Thyroid gland (tissue), 4 donors: ENCODE data around the gene FAM236B.
"Not testable (repeated sequence)": the region's sequence is repeated elsewhere in the genome, so short reads cannot be mapped to it uniquely, and the experiment has no call there.

Experiments
- CTCF ChIP-seq, 6 experiments: fragments of 200-600 bp in 3 of 6; fragments of 450-650 bp in 3 of 6; sonication (generic) in 3 of 6; IDR thresholded peaks; one replicate each; pipeline ENCODE4 v1.5.1; 2016 to 2019; ENCODE audit warnings: antibody characterized with exemption in 6 of 6, mild to moderate bottlenecking in 2 of 6, inconsistent platforms in 1 of 6, moderate library complexity in 1 of 6
- POLR2A ChIP-seq, 2 donors: fragments of 450-650 bp; IDR thresholded peaks; one replicate each; pipeline ENCODE4 v1.6.1; 2017; ENCODE audit warnings: antibody characterized with exemption in 2 of 2, mild to moderate bottlenecking in 2 of 2, moderate library complexity in 1 of 2

- not testable (repeated sequence) for TF ChIP-seq CTCF, POLR2A (IDR thresholded peaks at IDR 0.05)
Observed at GRCh38 chrX:72830701-72831100, 48.2 kb upstream of the FAM236B start.
